Central memory CD8-positive, alpha-beta T cell (primary cell): ENCODE data around the gene SGTB.

Experiments used
- ATAC-seq: fragments of 150-1000 bp; cut with Tn5 transposase; replicated peaks from 2 replicates; pipeline ENCODE4 v1.10.0; 2022; ENCODE audit warnings: mild to moderate bottlenecking, moderate FRiP score, moderate number of reproducible peaks; ENCODE audit not compliant: poor library complexity, severe bottlenecking; ENCODE audit errors: extremely low read depth
- DNase-seq, 2 donors: peaks; one replicate each; pipeline ENCODE4 v3.0.0; 2021; ENCODE audit warnings: low spot score in 2 of 2
- H3K27ac Mint-ChIP-seq: one replicate; pipeline ENCODE4 v1.8.0; 2022; ENCODE audit warnings: low read depth, mild to moderate bottlenecking, moderate library complexity, mixed read lengths
- H3K27me3 Mint-ChIP-seq: one replicate; pipeline ENCODE4 v1.8.0; 2022; ENCODE audit warnings: mixed read lengths
- H3K36me3 Mint-ChIP-seq: one replicate; pipeline ENCODE4 v1.8.0; 2022; ENCODE audit warnings: mild to moderate bottlenecking, moderate library complexity, mixed read lengths; ENCODE audit not compliant: insufficient read depth
- H3K4me1 Mint-ChIP-seq: one replicate; pipeline ENCODE4 v1.8.0; 2022; ENCODE audit warnings: mixed read lengths
- H3K4me3 Mint-ChIP-seq: one replicate; pipeline ENCODE4 v1.8.0; 2022; ENCODE audit warnings: mild to moderate bottlenecking, moderate library complexity, mixed read lengths
- H3K9me3 Mint-ChIP-seq: one replicate; pipeline ENCODE4 v1.8.0; 2022; ENCODE audit warnings: mixed read lengths

The SGTB gene

GRCh38 chr5:65727491-65728156, 5.7 kb upstream of the SGTB start:
- Mint-ChIP-seq H3K9me3 (no peaks in the 10 kb centered on the region), H3K27me3 (no peaks in the 10 kb centered on the region), H3K27ac (no peak overlapping the region), H3K36me3 (peaks cover 4% of the 10 kb centered on the region), H3K4me3 (no peak overlapping the region), H3K4me1 (peaks cover 8% of the 10 kb centered on the region)
- DNase-seq (no peak), ATAC-seq (no peak)

- H3K4me1 Mint-ChIP-seq = peaks cover 19% of the 10 kb centered on the region
- H3K4me3 Mint-ChIP-seq = peak overlapping the region; percentile 91
- ATAC-seq = no peak
- H3K9me3 Mint-ChIP-seq = no peaks in the 10 kb centered on the region
- no peaks in the 10 kb centered on the region for H3K27me3 Mint-ChIP-seq
- no peak for DNase-seq
- peaks cover 5% of the 10 kb centered on the region for H3K36me3 Mint-ChIP-seq
- peak overlapping the region; percentile 36 for H3K27ac Mint-ChIP-seq
These were observed 880 bp upstream of the SGTB start for GRCh38 chr5:65722575-65723403.

- Mint-ChIP-seq H3K9me3 (no peaks in the 10 kb centered on the region), H3K27ac (peak overlapping the region; percentile 91), H3K4me1 (peaks cover 19% of the 10 kb centered on the region), H3K4me3 (peak overlapping the region; percentile 91), H3K36me3 (peaks cover 5% of the 10 kb centered on the region), H3K27me3 (no peaks in the 10 kb centered on the region)
- DNase-seq (no peak), ATAC-seq (peak; percentile 2)
These were observed 724 bp downstream of the SGTB start for GRCh38 chr5:65721050-65721719.

GRCh38 chr5:65718576-65719310, 3.2 kb downstream of the SGTB start:
- peak overlapping the region; percentile 91 for H3K4me3 Mint-ChIP-seq
- H3K4me1 Mint-ChIP-seq = peaks cover 25% of the 10 kb centered on the region
- H3K36me3 Mint-ChIP-seq = peaks cover 11% of the 10 kb centered on the region
- no peaks in the 10 kb centered on the region for H3K9me3 Mint-ChIP-seq
- ATAC-seq (no peak), DNase-seq (no peak)
- H3K27ac Mint-ChIP-seq = peak overlapping the region; percentile 91
- H3K27me3 Mint-ChIP-seq = no peaks in the 10 kb centered on the region

- Mint-ChIP-seq H3K4me1 (peaks cover 9% of the 10 kb centered on the region), H3K4me3 (no peak overlapping the region), H3K9me3 (no peaks in the 10 kb centered on the region), H3K27me3 (no peaks in the 10 kb centered on the region), H3K27ac (no peak overlapping the region), H3K36me3 (peaks cover 44% of the 10 kb centered on the region)
- DNase-seq = no peak
- no peak for ATAC-seq
These were observed 13.8 kb downstream of the SGTB start for GRCh38 chr5:65708145-65708544.

GRCh38 chr5:65707663-65708062, 14.2 kb downstream of the SGTB start:
- Mint-ChIP-seq H3K9me3 (no peaks in the 10 kb centered on the region), H3K4me3 (no peak overlapping the region), H3K27ac (no peak overlapping the region), H3K27me3 (no peaks in the 10 kb centered on the region), H3K4me1 (peaks cover 6% of the 10 kb centered on the region), H3K36me3 (peaks cover 47% of the 10 kb centered on the region)
- ATAC-seq (no peak), DNase-seq (no peak)

GRCh38 chr5:65704621-65705239, 17.2 kb downstream of the SGTB start:
- Mint-ChIP-seq H3K27me3 (no peaks in the 10 kb centered on the region), H3K27ac (no peak overlapping the region), H3K9me3 (no peaks in the 10 kb centered on the region), H3K4me3 (no peak overlapping the region), H3K4me1 (no peaks in the 10 kb centered on the region), H3K36me3 (peaks cover 37% of the 10 kb centered on the region)
- ATAC-seq = no peak
- no peak for DNase-seq

- H3K4me1 Mint-ChIP-seq = peaks cover 8% of the 10 kb centered on the region
- ATAC-seq = no peak
- DNase-seq = no peak
- H3K9me3 Mint-ChIP-seq = no peaks in the 10 kb centered on the region
- H3K27me3 Mint-ChIP-seq = no peaks in the 10 kb centered on the region
- no peak overlapping the region for H3K27ac Mint-ChIP-seq
- no peak overlapping the region for H3K4me3 Mint-ChIP-seq
- H3K36me3 Mint-ChIP-seq = peaks cover 36% of the 10 kb centered on the region
These were observed 19.9 kb downstream of the SGTB start for GRCh38 chr5:65702036-65702435.

GRCh38 chr5:65699338-65699737, 22.6 kb downstream of the SGTB start:
- ATAC-seq (no peak), DNase-seq (no peak)
- H3K27me3 Mint-ChIP-seq = no peaks in the 10 kb centered on the region
- peaks cover 8% of the 10 kb centered on the region for H3K4me1 Mint-ChIP-seq
- no peak overlapping the region for H3K4me3 Mint-ChIP-seq
- no peaks in the 10 kb centered on the region for H3K9me3 Mint-ChIP-seq
- peaks cover 25% of the 10 kb centered on the region for H3K36me3 Mint-ChIP-seq
- H3K27ac Mint-ChIP-seq = no peak overlapping the region

GRCh38 chr5:65696892-65697291, 25.0 kb downstream of the SGTB start:
- Mint-ChIP-seq H3K4me1 (peaks cover 13% of the 10 kb centered on the region), H3K9me3 (no peaks in the 10 kb centered on the region), H3K4me3 (no peak overlapping the region), H3K27me3 (no peaks in the 10 kb centered on the region), H3K27ac (no peak overlapping the region), H3K36me3 (peaks cover 15% of the 10 kb centered on the region)
- DNase-seq (no peak), ATAC-seq (no peak)

GRCh38 chr5:65695896-65696295, 26.0 kb downstream of the SGTB start:
- Mint-ChIP-seq H3K9me3 (no peaks in the 10 kb centered on the region), H3K4me1 (peaks cover 15% of the 10 kb centered on the region), H3K4me3 (no peak overlapping the region), H3K27me3 (no peaks in the 10 kb centered on the region), H3K27ac (no peak overlapping the region), H3K36me3 (peaks cover 21% of the 10 kb centered on the region)
- ATAC-seq = no peak
- DNase-seq = no peak

GRCh38 chr5:65695162-65695755, 26.6 kb downstream of the SGTB start:
- Mint-ChIP-seq H3K4me3 (no peak overlapping the region), H3K4me1 (peaks cover 19% of the 10 kb centered on the region), H3K36me3 (peaks cover 23% of the 10 kb centered on the region), H3K9me3 (no peaks in the 10 kb centered on the region), H3K27ac (no peak overlapping the region), H3K27me3 (no peaks in the 10 kb centered on the region)
- ATAC-seq (no peak), DNase-seq (no peak)
